ENCODE data around the gene FARSB. TPM values are rescaled to one million over a fixed set of nuclear protein-coding genes. Genes with fewer than 3 reads are reported as not detected.
"Not testable (repeated sequence)": the region's sequence is repeated elsewhere in the genome, so short reads cannot be mapped to it uniquely, and the experiment has no call there.

Gene FARSB
- total RNA-seq (10 to 100 TPM; 15.8 to 16.1 TPM), polyA plus RNA-seq (10 to 100 TPM; 28.2 to 34.2 (median 33.8) TPM), total RNA-seq (30.6 to 120 (median 37.7) reads per million in 6 experiments)

- no peaks in the 10 kb centered on the region for H3K9me3 Mint-ChIP-seq
- peaks cover 19 to 56% (median 49%) of the 10 kb centered on the region in 4 donors for H3K4me1 Mint-ChIP-seq
- POLR2A ChIA-PET: interaction anchor here (0.5 to 2.0 kb wide), 3 partner anchors 51 to 205 kb away, joined by 3 to 7 read pairs (median 5); partner anchors contain the start of gene ACSL3
These were observed at the start of gene FARSB for GRCh38 chr2:222655787-222656525. Gene FARSB (minus strand): TSS chr2:222656092. CDS start chr2:222656073, 19 bp downstream.

GRCh38 chr2:222703886-222704285 lies 48.0 kb upstream of the FARSB start:
- DNase-seq: no peak
- POLR2A ChIA-PET: no interaction called here
- Mint-ChIP-seq H3K4me1 (peaks cover 11 to 18% (median 14%) of the 10 kb centered on the region in 4 donors), H3K36me3 (no peaks in the 10 kb centered on the region), H3K27ac (peak overlapping the region in 1 of 10 donors; percentile 36), H3K9me3 (no peaks in the 10 kb centered on the region), H3K27me3 (peaks cover under 1 to 21% (median 15%) of the 10 kb centered on the region in 5 donors), H3K4me3 (no peak overlapping the region)
- ATAC-seq: no peak

More at GRCh38 chr2:222655787-222656525, at the start of gene FARSB:
- peak; percentile 89 to 97 (median 94) for DNase-seq
- peak within 1 kb of the TSS; percentile 96 to 100 (median 99) for H3K4me3 Mint-ChIP-seq
- H3K27me3 Mint-ChIP-seq: no peaks in the 10 kb centered on the region
- peak; percentile 92 to 93 for ATAC-seq
- H3K36me3 Mint-ChIP-seq: peaks cover 0 to 4% (median 0%) of the 10 kb centered on the region in 3 donors
- peak within 1 kb of the TSS; percentile 99 to 100 (median 99) for H3K27ac Mint-ChIP-seq

- no peak for ATAC-seq
- Mint-ChIP-seq H3K4me3 (no peak overlapping the region), H3K27me3 (peaks cover 0 to 21% (median 14%) of the 10 kb centered on the region in 5 donors), H3K36me3 (no peaks in the 10 kb centered on the region), H3K9me3 (no peaks in the 10 kb centered on the region), H3K27ac (no peak overlapping the region), H3K4me1 (peaks cover 11 to 18% (median 13%) of the 10 kb centered on the region in 4 donors)
- POLR2A ChIA-PET: no interaction called here
- DNase-seq: no peak
These were observed 47.2 kb upstream of the FARSB start for GRCh38 chr2:222703091-222703490.

GRCh38 chr2:222701721-222702131 lies 45.8 kb upstream of the FARSB start:
- peak overlapping the region in 4 of 10 donors; percentile 16 to 80 (median 36) for H3K27ac Mint-ChIP-seq
- ATAC-seq (peak; percentile 58 to 97), DNase-seq (peak in 4 of 10 donors; percentile 24 to 57 (median 38))
- H3K9me3 Mint-ChIP-seq: no peaks in the 10 kb centered on the region
- H3K36me3 Mint-ChIP-seq: no peaks in the 10 kb centered on the region
- POLR2A ChIA-PET: no interaction called here
- peaks cover 10 to 16% (median 13%) of the 10 kb centered on the region in 4 donors for H3K4me1 Mint-ChIP-seq
- peaks cover 0 to 18% (median 13%) of the 10 kb centered on the region in 5 donors for H3K27me3 Mint-ChIP-seq
- peak overlapping the region in 9 of 10 donors; percentile 40 to 78 (median 69) for H3K4me3 Mint-ChIP-seq

GRCh38 chr2:222701233-222701632 lies 45.3 kb upstream of the FARSB start:
- peak overlapping the region in 9 of 10 donors; percentile 31 to 78 (median 69) for H3K4me3 Mint-ChIP-seq
- DNase-seq (no peak), ATAC-seq (no peak)
- peaks cover 10 to 16% (median 13%) of the 10 kb centered on the region in 4 donors for H3K4me1 Mint-ChIP-seq
- H3K27me3 Mint-ChIP-seq: peaks cover 0 to 21% (median 17%) of the 10 kb centered on the region in 5 donors
- H3K9me3 Mint-ChIP-seq: no peaks in the 10 kb centered on the region
- POLR2A ChIA-PET: no interaction called here
- H3K27ac Mint-ChIP-seq: peak overlapping the region in 3 of 10 donors; percentile 1 to 73 (median 16)
- no peaks in the 10 kb centered on the region for H3K36me3 Mint-ChIP-seq

- Mint-ChIP-seq H3K27ac (no peak overlapping the region), H3K4me1 (peaks cover 10 to 16% (median 13%) of the 10 kb centered on the region in 4 donors), H3K27me3 (peaks cover 0 to 18% (median 13%) of the 10 kb centered on the region in 5 donors), H3K9me3 (no peaks in the 10 kb centered on the region), H3K36me3 (no peaks in the 10 kb centered on the region), H3K4me3 (no peak overlapping the region)
- ATAC-seq: no peak
- DNase-seq: no peak
- POLR2A ChIA-PET: no interaction called here
These were observed 42.4 kb upstream of the FARSB start for GRCh38 chr2:222698276-222698675.

GRCh38 chr2:222693837-222694236 lies 37.9 kb upstream of the FARSB start:
- POLR2A ChIA-PET: no interaction called here
- Mint-ChIP-seq H3K27me3 (peaks cover 0 to 13% (median 4%) of the 10 kb centered on the region in 5 donors), H3K36me3 (no peaks in the 10 kb centered on the region), H3K4me3 (no peak overlapping the region), H3K9me3 (no peaks in the 10 kb centered on the region), H3K4me1 (peaks cover 0 to 6% (median 4%) of the 10 kb centered on the region in 4 donors), H3K27ac (no peak overlapping the region)
- DNase-seq: no peak
- ATAC-seq: no peak

- ATAC-seq, H3K4me1 Mint-ChIP-seq, H3K4me3 Mint-ChIP-seq, H3K27me3 Mint-ChIP-seq, H3K36me3 Mint-ChIP-seq, DNase-seq, POLR2A ChIA-PET, H3K9me3 Mint-ChIP-seq: not testable (repeated sequence)
- H3K27ac Mint-ChIP-seq: peak overlapping the region in 1 of 10 donors; percentile 25
These were observed 37.5 kb upstream of the FARSB start for GRCh38 chr2:222693413-222693812.

GRCh38 chr2:222690564-222691200 lies 34.8 kb upstream of the FARSB start:
- Mint-ChIP-seq H3K27me3 (peaks cover 0 to 3% (median 0%) of the 10 kb centered on the region in 5 donors), H3K36me3 (no peaks in the 10 kb centered on the region), H3K4me3 (peak overlapping the region in 3 of 10 donors; percentile 1 to 29 (median 24)), H3K27ac (peak overlapping the region in 3 of 10 donors; percentile 16 to 22 (median 18)), H3K9me3 (no peaks in the 10 kb centered on the region), H3K4me1 (peaks cover 0 to 6% (median 4%) of the 10 kb centered on the region in 4 donors)
- POLR2A ChIA-PET: no interaction called here
- DNase-seq (peak; percentile 59 to 85 (median 72)), ATAC-seq (peak; percentile 99 to 100)

GRCh38 chr2:222689322-222689721 lies 33.4 kb upstream of the FARSB start:
- Mint-ChIP-seq H3K36me3 (no peaks in the 10 kb centered on the region), H3K27me3 (peaks cover 0 to 3% (median 0%) of the 10 kb centered on the region in 5 donors), H3K4me1 (peaks cover 0 to 6% (median 4%) of the 10 kb centered on the region in 4 donors), H3K4me3 (no peak overlapping the region), H3K27ac (no peak overlapping the region), H3K9me3 (no peaks in the 10 kb centered on the region)
- ATAC-seq: no peak
- POLR2A ChIA-PET: no interaction called here
- no peak for DNase-seq

GRCh38 chr2:222688917-222689316 lies 33.0 kb upstream of the FARSB start:
- DNase-seq (no peak), ATAC-seq (no peak)
- H3K4me3 Mint-ChIP-seq: no peak overlapping the region
- POLR2A ChIA-PET: no interaction called here
- H3K27ac Mint-ChIP-seq: no peak overlapping the region
- peaks cover 0 to 6% (median 4%) of the 10 kb centered on the region in 4 donors for H3K4me1 Mint-ChIP-seq
- peaks cover 0 to 3% (median 0%) of the 10 kb centered on the region in 5 donors for H3K27me3 Mint-ChIP-seq
- no peaks in the 10 kb centered on the region for H3K36me3 Mint-ChIP-seq
- no peaks in the 10 kb centered on the region for H3K9me3 Mint-ChIP-seq

- Mint-ChIP-seq H3K27me3 (peaks cover 0 to 14% (median 6%) of the 10 kb centered on the region in 5 donors), H3K27ac (no peak overlapping the region), H3K36me3 (no peaks in the 10 kb centered on the region), H3K4me1 (peaks cover 0 to 6% (median 4%) of the 10 kb centered on the region in 4 donors), H3K4me3 (no peak overlapping the region), H3K9me3 (no peaks in the 10 kb centered on the region)
- ATAC-seq (no peak), DNase-seq (no peak)
- POLR2A ChIA-PET: no interaction called here
These were observed 30.3 kb upstream of the FARSB start for GRCh38 chr2:222686086-222686750.

Measured in naive thymus-derived CD8-positive, alpha-beta T cell (primary cell).